NT2/D1 (cell line): ENCODE results near the gene ZMYND11.

Source experiments
- SUZ12 ChIP-seq: IDR thresholded peaks from 2 replicates; pipeline ENCODE4 v1.6.1; 2011; ENCODE audit not compliant: insufficient read length, insufficient read depth; ENCODE audit errors: extremely low read depth
- YY1 ChIP-seq: IDR thresholded peaks from 2 replicates; pipeline ENCODE4 v1.6.1; 2011; ENCODE audit not compliant: insufficient read length, insufficient read depth
- ZNF274 ChIP-seq: IDR thresholded peaks from 2 replicates; pipeline ENCODE4 v1.6.1; 2011; ENCODE audit warnings: mild to moderate bottlenecking, low read depth, low read length

DNA sequence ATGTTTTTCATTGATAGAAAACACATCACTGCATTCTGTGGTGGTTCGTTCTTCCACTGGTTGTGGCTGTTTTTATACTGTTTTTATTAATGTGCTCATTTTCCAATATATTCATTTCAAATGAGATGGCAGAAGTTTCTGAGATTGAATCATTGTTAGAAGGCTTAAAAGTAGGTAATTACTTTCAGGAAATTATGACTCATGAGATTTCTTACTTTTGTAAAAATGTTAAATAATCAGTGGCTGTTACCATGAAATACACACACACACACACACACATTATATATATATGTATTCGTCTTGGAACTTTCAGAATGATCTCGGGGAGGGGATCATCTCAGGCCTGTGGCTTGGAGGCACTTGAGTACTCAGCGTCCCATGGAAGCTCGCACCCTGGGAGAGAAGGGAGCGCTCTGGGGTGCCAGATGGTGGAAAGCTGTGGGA is 66.1 kb downstream of the ZMYND11 start:
- TF ChIP-seq ZNF274 (no peak), YY1 (no peak), SUZ12 (no peak)
